PC-9 (cell line): ENCODE results near the gene C2CD5.

ENCODE experiments used
- EZH2 ChIP-seq: fragments of 200-600 bp; sonication (generic); IDR thresholded peaks from 2 replicates; pipeline ENCODE4 v1.8.0; 2017; ENCODE audit warnings: antibody characterized with exemption, low read depth
- TF ChIP-seq, protein P1 (sequence below): fragments of 200-600 bp; sonication (generic); conservative IDR thresholded peaks from 2 replicates; pipeline ENCODE4 v1.6.1; 2017; ENCODE audit warnings: mixed run types, antibody characterized with exemption, mild to moderate bottlenecking, moderate library complexity

- TF ChIP-seq, protein P1, sequence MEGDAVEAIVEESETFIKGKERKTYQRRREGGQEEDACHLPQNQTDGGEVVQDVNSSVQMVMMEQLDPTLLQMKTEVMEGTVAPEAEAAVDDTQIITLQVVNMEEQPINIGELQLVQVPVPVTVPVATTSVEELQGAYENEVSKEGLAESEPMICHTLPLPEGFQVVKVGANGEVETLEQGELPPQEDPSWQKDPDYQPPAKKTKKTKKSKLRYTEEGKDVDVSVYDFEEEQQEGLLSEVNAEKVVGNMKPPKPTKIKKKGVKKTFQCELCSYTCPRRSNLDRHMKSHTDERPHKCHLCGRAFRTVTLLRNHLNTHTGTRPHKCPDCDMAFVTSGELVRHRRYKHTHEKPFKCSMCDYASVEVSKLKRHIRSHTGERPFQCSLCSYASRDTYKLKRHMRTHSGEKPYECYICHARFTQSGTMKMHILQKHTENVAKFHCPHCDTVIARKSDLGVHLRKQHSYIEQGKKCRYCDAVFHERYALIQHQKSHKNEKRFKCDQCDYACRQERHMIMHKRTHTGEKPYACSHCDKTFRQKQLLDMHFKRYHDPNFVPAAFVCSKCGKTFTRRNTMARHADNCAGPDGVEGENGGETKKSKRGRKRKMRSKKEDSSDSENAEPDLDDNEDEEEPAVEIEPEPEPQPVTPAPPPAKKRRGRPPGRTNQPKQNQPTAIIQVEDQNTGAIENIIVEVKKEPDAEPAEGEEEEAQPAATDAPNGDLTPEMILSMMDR: no peak
- no peak for TF ChIP-seq EZH2
These were observed 85.9 kb downstream of the C2CD5 start for GRCh38 chr12:22458298-22458937.
